NB4 (cell line): ENCODE data around the gene ENOX1.

Source experiments
- DNase-seq: peaks from one replicate; pipeline ENCODE4 v3.0.0; 2010; ENCODE audit warnings: low read depth
- H3K4me3 ChIP-seq: one replicate; pipeline ENCODE4 v1.5.1; 2011; ENCODE audit warnings: mild to moderate bottlenecking, low read depth, low read length, moderate library complexity
- CTCF ChIP-seq: IDR thresholded peaks from one replicate; pipeline ENCODE4 v1.5.1; 2012; ENCODE audit warnings: low read depth, low read length
- MAX ChIP-seq: IDR thresholded peaks from 2 replicates; pipeline ENCODE4 v1.6.1; 2011; ENCODE audit warnings: low read depth, low read length
- MYC ChIP-seq: IDR thresholded peaks from 2 replicates; pipeline ENCODE4 v1.6.1; 2011; ENCODE audit warnings: low read depth, low read length
- POLR2A ChIP-seq: IDR thresholded peaks from 2 replicates; pipeline ENCODE4 v1.6.1; 2011; ENCODE audit warnings: mild to moderate bottlenecking; ENCODE audit not compliant: insufficient read length; ENCODE audit errors: extremely low read depth

Gene ENOX1

GRCh38 chr13:43792076-43792881, 5.5 kb upstream of the ENOX1 start:
- no peak for TF ChIP-seq POLR2A
- TF ChIP-seq MAX: no peak
- TF ChIP-seq MYC: no peak
- TF ChIP-seq CTCF: no peak
- H3K4me3 ChIP-seq: no peak overlapping the region
- DNase-seq: no peak

GRCh38 chr13:43787997-43788396, 1.2 kb upstream of the ENOX1 start:
- no peak for DNase-seq
- TF ChIP-seq POLR2A (no peak), CTCF (no peak), MAX (no peak), MYC (no peak)
- no peak overlapping the region for H3K4me3 ChIP-seq

- TF ChIP-seq POLR2A (no peak), MYC (no peak), CTCF (no peak), MAX (no peak)
- no peak for DNase-seq
- no peak overlapping the region for H3K4me3 ChIP-seq
These were observed 733 bp upstream of the ENOX1 start for GRCh38 chr13:43787518-43787891.

GRCh38 chr13:43786472-43786765, 353 bp downstream of the ENOX1 start:
- DNase-seq: no peak
- no peak overlapping the region for H3K4me3 ChIP-seq
- no peak for TF ChIP-seq MAX
- TF ChIP-seq CTCF: no peak
- TF ChIP-seq MYC: no peak
- TF ChIP-seq POLR2A: no peak

GRCh38 chr13:43785650-43786471, 911 bp downstream of the ENOX1 start:
- H3K4me3 ChIP-seq: no peak overlapping the region
- TF ChIP-seq MAX: no peak
- no peak for TF ChIP-seq MYC
- TF ChIP-seq POLR2A: no peak
- DNase-seq: no peak

GRCh38 chr13:43785261-43785649, 1.5 kb downstream of the ENOX1 start:
- TF ChIP-seq MYC (no peak), MAX (no peak), POLR2A (no peak), CTCF (no peak)
- H3K4me3 ChIP-seq: no peak overlapping the region
- no peak for DNase-seq
